ENCODE data around the gene TEK.
"Not testable (repeated sequence)": the region's sequence is repeated elsewhere in the genome, so short reads cannot be mapped to it uniquely, and the experiment has no call there.

The TEK gene

GRCh38 chr9:27182421-27182820 is 73.4 kb downstream of the TEK start:
- DNase-seq, result no peak

- DNase-seq, result no peak
Measured at GRCh38 chr9:27183131-27183530, 74.1 kb downstream of the TEK start.

- DNase-seq, result no peak
Measured at GRCh38 chr9:27183701-27184100, 74.7 kb downstream of the TEK start.

- DNase-seq, result peak in 1 of 2 donors; percentile 80
Measured at GRCh38 chr9:27184556-27185351, 75.7 kb downstream of the TEK start.

GRCh38 chr9:27188426-27188825 is 79.4 kb downstream of the TEK start:
- DNase-seq, result no peak

GRCh38 chr9:27189426-27189825 is 80.4 kb downstream of the TEK start:
- no peak for DNase-seq

- DNase-seq, result peak in 1 of 2 donors; percentile 7
Measured at GRCh38 chr9:27192291-27192960, 83.4 kb downstream of the TEK start.

- DNase-seq, result no peak
Measured at GRCh38 chr9:27193886-27194285, 84.9 kb downstream of the TEK start.

GRCh38 chr9:27194401-27195091 is 85.5 kb downstream of the TEK start:
- peak; percentile 8 to 29 for DNase-seq

GRCh38 chr9:27195191-27195590 is 86.2 kb downstream of the TEK start:
- no peak for DNase-seq

- no peak for DNase-seq
Measured at GRCh38 chr9:27196383-27196782, 87.4 kb downstream of the TEK start.

- DNase-seq, result no peak
Measured at GRCh38 chr9:27198190-27198589, 89.2 kb downstream of the TEK start.

GRCh38 chr9:27202056-27202455 is 93.0 kb downstream of the TEK start:
- DNase-seq, result no peak

GRCh38 chr9:27203783-27204182 is 94.8 kb downstream of the TEK start:
- no peak for DNase-seq

- DNase-seq, result no peak
Measured at GRCh38 chr9:27204578-27204977, 95.6 kb downstream of the TEK start.

- no peak for DNase-seq
Measured at GRCh38 chr9:27205198-27205597, 96.2 kb downstream of the TEK start.

GRCh38 chr9:27206041-27206440 is 97.0 kb downstream of the TEK start:
- DNase-seq, result peak in 1 of 2 donors; percentile 26

- DNase-seq, result no peak
Measured at GRCh38 chr9:27209034-27209433, 100.0 kb downstream of the TEK start.

- no peak for DNase-seq
Measured at GRCh38 chr9:27210588-27210987, 101.6 kb downstream of the TEK start.

- DNase-seq, result no peak
Measured at GRCh38 chr9:27212191-27212590, 103.2 kb downstream of the TEK start.

GRCh38 chr9:27212621-27213020 is 103.6 kb downstream of the TEK start:
- DNase-seq, result no peak

GRCh38 chr9:27227192-27227591 is 118.2 kb downstream of the TEK start:
- peak; percentile 3 to 21 for DNase-seq

GRCh38 chr9:27239648-27240047 is 130.6 kb downstream of the TEK start:
- DNase-seq, result not testable (repeated sequence)

- peak; percentile 18 to 49 for DNase-seq
Measured at GRCh38 chr9:27247756-27248155, 138.7 kb downstream of the TEK start.

Measured in inflammatory macrophage treated with lipopolysaccharide for 1 hour (primary cell).